ENCODE results near the gene DDB1. TPM values are rescaled to one million over a fixed set of nuclear protein-coding genes. Genes with fewer than 3 reads are reported as not detected.

The DDB1 gene
- total RNA-seq, 1 donor, result 335 TPM

DNA sequence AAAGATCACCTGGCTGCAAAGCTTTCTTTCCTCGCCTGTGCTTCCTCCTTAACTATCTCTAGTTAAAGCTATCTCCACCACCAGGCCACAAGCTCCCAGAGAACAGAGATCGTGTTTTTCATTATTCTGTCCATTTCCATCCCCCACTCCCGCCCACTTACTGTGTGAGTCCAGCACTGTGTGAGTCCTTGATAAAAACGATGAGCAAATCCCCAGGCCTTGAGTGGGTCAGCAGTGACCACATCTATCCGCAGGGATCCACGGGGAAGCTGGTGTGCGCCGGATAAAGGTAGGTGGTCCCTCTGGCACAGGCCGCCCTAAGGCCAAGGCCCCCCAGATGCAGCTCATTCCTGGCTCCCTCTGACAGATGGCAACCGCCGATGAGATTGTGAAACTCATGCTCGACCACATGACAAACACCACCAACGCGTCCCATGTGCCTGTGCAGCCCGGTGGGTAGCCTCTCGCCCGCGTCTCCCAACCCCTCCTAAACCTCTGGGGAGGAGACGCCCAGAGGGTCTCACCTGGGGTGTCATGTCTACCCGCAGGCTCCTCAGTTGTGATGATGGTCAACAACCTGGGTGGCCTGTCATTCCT lies 9.4 kb upstream of the DDB1 start:
- TF ChIP-seq, protein P1, sequence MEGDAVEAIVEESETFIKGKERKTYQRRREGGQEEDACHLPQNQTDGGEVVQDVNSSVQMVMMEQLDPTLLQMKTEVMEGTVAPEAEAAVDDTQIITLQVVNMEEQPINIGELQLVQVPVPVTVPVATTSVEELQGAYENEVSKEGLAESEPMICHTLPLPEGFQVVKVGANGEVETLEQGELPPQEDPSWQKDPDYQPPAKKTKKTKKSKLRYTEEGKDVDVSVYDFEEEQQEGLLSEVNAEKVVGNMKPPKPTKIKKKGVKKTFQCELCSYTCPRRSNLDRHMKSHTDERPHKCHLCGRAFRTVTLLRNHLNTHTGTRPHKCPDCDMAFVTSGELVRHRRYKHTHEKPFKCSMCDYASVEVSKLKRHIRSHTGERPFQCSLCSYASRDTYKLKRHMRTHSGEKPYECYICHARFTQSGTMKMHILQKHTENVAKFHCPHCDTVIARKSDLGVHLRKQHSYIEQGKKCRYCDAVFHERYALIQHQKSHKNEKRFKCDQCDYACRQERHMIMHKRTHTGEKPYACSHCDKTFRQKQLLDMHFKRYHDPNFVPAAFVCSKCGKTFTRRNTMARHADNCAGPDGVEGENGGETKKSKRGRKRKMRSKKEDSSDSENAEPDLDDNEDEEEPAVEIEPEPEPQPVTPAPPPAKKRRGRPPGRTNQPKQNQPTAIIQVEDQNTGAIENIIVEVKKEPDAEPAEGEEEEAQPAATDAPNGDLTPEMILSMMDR (IDR thresholded peaks at IDR 0.05; ENCODE audit: insufficient read depth, low read depth, low read length), result no peak
- no peak overlapping the region for H3K4me3 ChIP-seq (ENCODE audit: low read depth, low read length)
- no peak for DNase-seq (ENCODE audit: low read depth)

DNA sequence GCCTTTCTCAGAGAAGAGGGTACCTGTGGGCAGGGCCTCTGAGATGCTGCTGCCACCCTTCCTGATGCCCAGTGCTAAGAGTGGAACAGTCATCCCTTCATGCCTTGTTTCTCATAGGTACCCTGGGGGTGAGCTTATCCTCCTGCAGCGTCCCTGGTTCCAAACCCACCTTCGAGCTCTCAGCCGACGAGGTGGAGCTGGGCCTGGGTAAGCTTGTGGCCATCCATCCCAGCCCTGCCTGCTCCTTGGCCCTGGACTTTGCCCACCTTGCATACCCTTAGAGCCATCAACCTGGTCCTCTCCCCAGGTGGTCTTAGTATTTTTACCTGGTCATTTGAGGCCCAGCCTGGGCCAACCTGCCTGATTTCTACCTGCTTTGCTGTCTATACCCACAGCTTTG lies 8.8 kb upstream of the DDB1 start:
- TF ChIP-seq, protein P1 (IDR thresholded peaks at IDR 0.05; ENCODE audit: insufficient read depth, low read depth, low read length), result no peak
- DNase-seq (ENCODE audit: low read depth), result no peak
- H3K4me3 ChIP-seq (ENCODE audit: low read depth, low read length), result no peak overlapping the region

DNA sequence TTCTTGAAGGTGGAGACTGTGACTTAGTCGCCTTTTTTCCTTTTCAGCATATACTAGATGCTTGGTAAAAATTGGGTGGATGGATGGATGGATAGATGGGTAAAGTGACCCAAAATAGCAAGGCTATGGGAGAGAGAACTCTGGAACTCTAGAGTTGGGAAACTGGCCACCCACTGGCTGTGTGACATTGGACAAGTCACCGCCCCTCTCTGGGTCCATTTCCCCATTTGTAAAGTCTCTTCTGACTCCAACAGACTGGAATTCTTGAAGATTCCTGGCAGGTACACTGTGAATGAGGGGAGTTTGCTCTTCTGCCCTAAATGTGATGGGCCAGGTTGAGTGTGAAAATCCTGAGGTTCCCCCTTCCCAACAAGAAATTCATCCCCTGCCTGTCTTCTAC lies 8.1 kb upstream of the DDB1 start:
- H3K4me3 ChIP-seq (ENCODE audit: low read depth, low read length), result no peak overlapping the region
- no peak for DNase-seq (ENCODE audit: low read depth)
- TF ChIP-seq, protein P1 (IDR thresholded peaks at IDR 0.05; ENCODE audit: insufficient read depth, low read depth, low read length), result no peak

DNA sequence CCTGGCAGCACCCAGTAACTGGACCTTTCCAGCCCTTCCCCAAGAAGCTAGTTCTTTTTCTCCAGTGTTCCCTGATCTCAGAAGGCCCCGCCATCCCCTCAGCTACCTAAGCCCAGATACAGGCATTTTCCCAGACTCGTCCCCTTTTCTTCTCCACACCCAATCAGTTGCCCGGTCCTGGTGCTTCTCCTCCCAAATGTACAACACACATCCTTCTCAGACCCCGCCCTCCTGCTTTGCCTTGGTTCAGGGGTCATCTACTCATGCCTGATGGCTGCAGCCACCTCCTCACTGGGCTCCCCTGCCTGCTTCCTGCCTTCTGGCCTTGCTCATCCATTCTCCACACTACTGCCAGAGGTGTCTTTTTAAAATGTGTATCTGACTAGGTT lies 6.6 kb upstream of the DDB1 start:
- DNase-seq (ENCODE audit: low read depth), result no peak
- no peak overlapping the region for H3K4me3 ChIP-seq (ENCODE audit: low read depth, low read length)
- TF ChIP-seq, protein P1 (IDR thresholded peaks at IDR 0.05; ENCODE audit: insufficient read depth, low read depth, low read length), result no peak

DNA sequence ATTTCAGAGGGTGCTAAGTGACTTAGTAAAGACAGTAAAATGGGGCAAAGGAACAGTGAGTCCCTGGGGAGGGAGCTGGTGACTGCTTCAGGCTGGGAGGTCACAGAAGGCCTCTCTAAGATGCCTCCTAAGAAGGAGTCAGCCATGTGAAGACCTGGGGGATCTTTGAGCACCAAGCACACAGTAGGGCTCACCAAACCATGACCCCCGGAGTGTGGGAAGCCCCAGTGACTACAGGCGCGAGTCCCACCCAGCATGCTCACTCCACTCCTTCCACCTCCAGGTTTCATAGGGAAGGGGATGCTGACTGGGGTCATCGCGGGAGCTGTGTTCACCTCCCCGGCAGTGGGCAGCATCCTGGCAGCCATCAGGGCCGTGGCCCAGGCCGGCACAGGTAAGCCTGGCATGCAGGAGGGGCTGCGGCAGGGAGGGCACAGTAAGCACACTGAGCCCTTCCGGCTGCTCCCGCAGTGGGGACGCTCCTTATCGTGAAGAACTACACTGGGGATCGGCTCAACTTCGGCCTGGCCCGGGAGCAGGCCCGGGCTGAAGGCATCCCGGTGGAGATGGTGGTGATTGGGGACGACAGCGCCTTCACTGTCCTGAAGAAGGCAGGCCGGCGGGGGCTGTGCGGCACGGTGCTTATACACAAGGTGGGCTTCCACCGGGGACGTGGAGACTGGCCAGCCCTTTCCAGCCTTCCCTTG lies 6.0 kb upstream of the DDB1 start:
- TF ChIP-seq, protein P1 (IDR thresholded peaks at IDR 0.05; ENCODE audit: insufficient read depth, low read depth, low read length), result no peak
- H3K4me3 ChIP-seq (ENCODE audit: low read depth, low read length), result no peak overlapping the region
- DNase-seq (ENCODE audit: low read depth), result no peak

DNA sequence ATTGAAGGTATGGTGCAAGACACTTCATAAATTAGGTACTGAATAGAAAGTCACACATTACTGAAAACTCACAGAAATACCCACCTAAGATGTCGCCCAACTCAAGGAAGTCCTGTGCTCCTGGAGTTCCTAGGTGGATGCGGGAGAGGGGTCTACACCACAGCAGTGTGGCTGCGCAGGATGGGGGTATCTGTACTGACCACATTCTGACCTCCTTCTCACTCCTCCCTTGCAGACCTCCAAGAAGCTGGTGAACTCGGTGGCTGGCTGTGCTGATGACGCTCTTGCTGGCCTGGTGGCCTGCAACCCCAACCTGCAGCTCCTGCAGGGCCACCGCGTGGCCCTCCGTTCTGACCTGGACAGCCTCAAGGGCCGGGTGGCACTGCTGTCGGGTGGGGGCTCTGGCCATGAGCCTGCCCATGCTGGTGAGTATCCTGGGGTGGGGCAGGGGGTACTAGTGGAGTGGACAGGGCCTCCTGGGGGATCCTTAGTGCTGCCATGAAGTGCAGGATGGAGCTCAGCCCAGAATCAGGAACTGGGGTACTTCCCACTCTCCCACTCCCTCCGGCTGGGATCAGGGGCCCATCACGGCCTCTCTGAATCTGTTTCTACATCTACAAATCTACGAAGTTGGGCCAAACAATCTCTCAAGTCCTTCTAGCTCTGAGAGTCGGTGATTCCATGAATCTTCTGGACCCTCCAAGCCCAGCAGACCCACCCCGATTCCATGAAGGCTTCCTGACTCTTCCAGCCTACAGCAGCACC lies 5.0 kb upstream of the DDB1 start:
- DNase-seq (ENCODE audit: low read depth), result no peak
- H3K4me3 ChIP-seq (ENCODE audit: low read depth, low read length), result no peak overlapping the region
- TF ChIP-seq, protein P1 (IDR thresholded peaks at IDR 0.05; ENCODE audit: insufficient read depth, low read depth, low read length), result no peak

Data from fibroblast of villous mesenchyme (primary cell).